Hepatic stellate cell (primary cell): Measurements from ENCODE around the gene TSPYL2.

Source experiments
- DNase-seq: peaks from one replicate; pipeline ENCODE4 v3.0.0; 2011; ENCODE audit warnings: low spot score

Gene TSPYL2

GRCh38 chrX:53081925-53082772 is at the start of gene TSPYL2:
Gene TSPYL2 (plus strand): TSS chrX:53082367. CDS start chrX:53082499, 132 bp downstream.
- peak; percentile 97 for DNase-seq

- DNase-seq, result no peak
Observed at GRCh38 chrX:53036149-53036548, 46.0 kb upstream of the TSPYL2 start.

DNA sequence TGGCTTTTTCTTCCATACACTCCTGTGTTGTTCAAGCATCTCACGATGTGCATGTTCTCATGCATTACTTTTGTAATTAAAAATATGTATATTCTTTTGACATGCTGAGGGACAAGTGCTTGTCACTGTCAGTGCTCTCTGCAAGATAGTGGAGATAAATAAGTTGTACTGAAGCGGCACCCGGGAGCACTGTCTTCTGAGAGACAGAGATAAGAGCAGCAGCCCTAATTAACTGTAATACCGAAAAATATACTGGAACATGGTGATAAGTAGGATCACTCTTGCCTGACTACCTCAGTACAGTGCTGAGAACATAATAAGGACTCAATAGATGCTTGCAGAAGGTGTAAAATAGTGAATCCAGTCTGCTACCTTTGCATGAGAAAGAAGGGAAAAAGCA is 42.9 kb upstream of the TSPYL2 start:
- no peak for DNase-seq

GRCh38 chrX:53044995-53045394 is 37.2 kb upstream of the TSPYL2 start:
- no peak for DNase-seq

GRCh38 chrX:53047228-53047627 is 34.9 kb upstream of the TSPYL2 start:
- peak; percentile 24 for DNase-seq

GRCh38 chrX:53048169-53049126 is 33.7 kb upstream of the TSPYL2 start, which contains the start of gene GPR173:
Gene GPR173 (plus strand): TSS chrX:53048789. CDS start chrX:53076622, 27,833 bp downstream.
- peak; percentile 67 for DNase-seq

DNA sequence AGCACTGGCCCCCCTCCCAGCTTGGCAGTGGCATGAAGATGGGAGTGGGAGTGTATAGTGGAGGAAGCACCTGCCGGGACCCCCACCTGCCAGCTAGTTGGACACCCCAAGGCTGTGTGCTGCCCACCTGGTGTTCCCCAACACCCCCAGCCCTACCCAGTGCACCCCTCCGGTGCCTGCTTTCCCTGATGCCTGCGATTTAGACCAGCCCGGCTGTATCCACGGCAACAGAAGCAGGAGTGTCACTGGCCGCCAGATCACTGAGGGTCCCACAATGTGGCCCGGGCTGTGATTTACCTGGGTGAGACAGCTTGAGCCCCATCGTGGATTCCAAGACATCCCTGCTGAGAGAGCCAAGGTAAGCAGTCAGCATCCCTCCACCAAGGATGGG is 33.0 kb upstream of the TSPYL2 start:
- DNase-seq, result no peak

DNA sequence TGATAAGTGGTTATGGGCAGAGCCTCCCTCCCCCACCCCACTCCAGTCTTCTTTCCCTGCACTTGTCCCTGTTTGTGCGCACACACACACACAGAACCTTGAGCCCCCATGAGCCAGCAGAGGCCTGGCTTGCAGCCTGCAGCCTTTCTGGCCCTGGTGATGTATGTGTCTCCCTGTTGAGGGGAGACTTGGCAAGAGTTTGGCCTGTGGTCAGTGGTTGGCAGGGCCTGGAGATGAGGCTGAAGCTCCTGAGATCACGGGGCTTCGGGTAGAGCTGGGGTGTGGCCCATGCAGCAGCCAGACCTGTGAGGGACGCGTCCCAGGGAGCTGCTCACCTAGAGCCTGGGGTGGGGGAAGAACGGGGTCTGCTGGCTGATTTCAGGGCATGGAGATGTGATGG is 31.3 kb upstream of the TSPYL2 start:
- DNase-seq, result no peak

- DNase-seq, result no peak
Observed at GRCh38 chrX:53055244-53055849, 26.8 kb upstream of the TSPYL2 start.

DNA sequence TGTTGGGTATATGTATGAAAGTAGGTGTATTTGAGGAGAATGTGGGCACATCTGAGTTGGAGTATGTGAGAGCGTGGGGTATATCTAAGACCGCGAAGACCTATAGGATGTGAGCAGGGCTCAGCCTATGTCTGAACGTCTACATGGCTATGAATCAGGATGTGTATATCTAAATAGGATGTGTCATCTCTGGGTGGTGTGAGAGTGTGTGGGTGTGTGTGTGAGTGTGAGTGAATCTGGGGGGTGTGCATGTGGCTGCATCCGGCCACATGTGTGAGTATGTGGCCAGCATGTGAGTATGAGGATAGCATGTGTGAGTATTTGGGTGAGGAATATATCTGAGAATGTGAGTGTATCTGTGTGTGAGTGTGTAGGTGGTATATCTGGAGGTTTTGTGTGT is 25.9 kb upstream of the TSPYL2 start:
- no peak for DNase-seq

GRCh38 chrX:53065104-53065503 is 17.1 kb upstream of the TSPYL2 start:
- DNase-seq, result no peak

DNA sequence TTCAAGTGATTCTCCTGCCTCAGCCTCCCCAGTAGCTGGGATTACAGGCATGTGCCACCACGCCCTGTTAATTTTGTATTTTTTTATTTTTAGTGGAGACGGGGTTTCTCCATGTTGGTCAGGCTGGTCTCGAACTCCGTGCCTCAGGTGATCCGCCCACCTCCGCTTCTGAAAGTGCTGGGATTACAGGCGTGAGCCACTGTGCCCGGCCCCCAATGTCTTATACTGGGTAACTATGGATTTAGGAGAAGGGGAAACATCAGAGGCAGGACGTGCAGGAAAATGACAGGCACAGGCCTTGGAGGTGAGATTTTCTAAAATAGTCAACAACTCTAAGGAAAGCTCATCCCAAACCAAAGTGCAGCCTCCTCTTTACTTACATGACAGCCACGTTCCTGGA is 11.1 kb upstream of the TSPYL2 start:
- DNase-seq, result no peak

DNA sequence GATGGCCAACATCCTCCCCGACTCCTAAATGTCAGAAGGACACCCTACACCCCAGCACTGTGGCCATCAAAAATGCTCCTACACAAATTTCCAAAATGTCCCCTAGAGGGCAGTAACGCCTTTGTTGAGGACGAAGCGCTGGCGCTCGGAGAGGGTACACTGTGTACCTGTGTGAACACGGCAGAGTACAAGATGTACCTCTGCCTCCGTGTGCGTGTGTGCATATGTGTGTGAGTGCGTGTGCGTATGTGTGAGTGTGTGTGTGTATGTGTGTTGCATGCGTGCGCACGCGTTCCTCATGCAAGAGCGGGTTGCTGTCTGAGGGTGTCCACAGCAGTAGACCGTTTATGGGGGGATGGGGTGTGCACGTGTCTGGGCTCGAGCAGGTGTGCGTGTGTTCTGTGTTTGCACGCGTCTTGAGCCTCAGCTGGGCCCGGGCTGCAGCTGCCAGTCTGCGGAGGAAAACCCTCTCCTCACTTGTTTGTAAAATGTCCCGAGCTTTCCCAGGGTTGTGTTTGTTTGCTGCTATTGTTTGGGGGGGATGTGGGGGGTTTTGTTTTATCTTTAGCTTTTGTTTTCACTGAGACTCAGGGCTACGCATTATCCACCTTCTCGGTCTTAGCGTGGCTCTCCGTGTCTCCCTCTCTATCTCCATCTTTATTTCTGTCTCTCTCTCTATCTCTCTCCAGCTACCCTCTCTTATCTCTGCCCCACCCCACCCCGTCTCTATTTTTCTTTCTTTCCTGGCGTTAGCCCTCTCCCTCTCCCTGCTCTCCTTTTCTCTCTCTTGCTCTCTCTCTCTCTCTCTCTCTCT is 10.4 kb upstream of the TSPYL2 start:
- DNase-seq, result peak; percentile 45

DNA sequence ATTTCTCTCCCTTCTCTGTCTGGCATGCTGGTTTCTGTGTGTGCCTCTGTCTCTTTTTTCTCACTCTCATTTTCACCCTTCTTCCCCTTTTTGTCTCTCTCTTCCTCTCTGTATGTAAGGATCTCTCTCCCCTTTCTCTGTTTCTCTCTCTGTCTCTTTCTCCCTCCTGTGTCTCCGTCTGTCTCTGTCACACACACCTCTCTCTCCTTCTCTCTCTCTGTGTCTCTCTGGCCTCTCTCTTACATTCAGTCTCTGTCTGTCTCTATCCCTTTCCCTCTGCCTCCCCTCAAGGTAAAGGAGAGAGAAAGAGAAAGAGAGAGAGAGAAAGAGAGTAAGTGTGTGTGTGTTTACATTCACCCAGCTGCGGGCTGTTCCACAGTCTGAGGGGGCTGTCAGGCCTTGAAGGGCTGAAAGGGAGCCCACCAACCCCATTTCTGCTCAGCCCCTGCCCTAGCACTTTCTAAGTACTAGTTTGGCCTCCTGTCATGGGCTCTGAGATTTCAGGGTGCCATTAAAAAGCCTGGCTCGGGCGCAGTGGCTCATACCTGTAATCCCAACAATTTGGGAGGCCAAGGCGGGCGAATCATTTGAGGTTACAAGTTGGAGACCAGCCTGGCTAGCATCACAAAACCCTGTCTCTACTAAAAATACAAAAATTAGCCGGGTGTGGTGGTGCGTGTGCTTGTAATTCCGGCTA is 9.6 kb upstream of the TSPYL2 start:
- no peak for DNase-seq

- no peak for DNase-seq
Observed at GRCh38 chrX:53073115-53073586, 9.0 kb upstream of the TSPYL2 start.

DNA sequence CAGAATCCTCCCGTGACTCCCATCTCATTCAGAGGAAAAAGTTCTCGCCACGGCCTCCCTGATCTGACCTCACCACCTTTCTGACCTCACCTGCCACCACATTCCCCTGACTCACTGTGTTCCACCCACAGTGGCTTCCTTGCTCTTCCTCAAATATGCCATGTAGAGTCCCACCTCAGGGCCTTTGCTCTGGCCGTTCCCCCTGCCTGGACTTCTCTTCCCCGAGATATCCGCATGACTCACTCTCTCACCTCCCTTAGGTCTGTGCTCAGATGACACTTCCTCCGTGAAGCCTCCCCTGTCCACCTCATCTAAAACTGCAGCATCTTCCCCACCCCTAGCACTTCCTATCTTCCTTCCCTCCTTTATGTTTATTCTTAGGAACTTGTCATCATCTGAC is 7.2 kb upstream of the TSPYL2 start:
- no peak for DNase-seq

DNA sequence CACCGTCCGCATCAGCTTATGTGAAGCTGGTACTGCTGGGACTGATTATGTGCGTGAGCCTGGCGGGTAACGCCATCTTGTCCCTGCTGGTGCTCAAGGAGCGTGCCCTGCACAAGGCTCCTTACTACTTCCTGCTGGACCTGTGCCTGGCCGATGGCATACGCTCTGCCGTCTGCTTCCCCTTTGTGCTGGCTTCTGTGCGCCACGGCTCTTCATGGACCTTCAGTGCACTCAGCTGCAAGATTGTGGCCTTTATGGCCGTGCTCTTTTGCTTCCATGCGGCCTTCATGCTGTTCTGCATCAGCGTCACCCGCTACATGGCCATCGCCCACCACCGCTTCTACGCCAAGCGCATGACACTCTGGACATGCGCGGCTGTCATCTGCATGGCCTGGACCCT is 5.5 kb upstream of the TSPYL2 start:
- DNase-seq, result no peak

- DNase-seq, result no peak
Observed at GRCh38 chrX:53077207-53078197, 4.7 kb upstream of the TSPYL2 start.

GRCh38 chrX:53078943-53079342 is 3.2 kb upstream of the TSPYL2 start:
- no peak for DNase-seq
